Stimulated activated CD4-positive, alpha-beta T cell treated with anti-CD3 and anti-CD28 coated beads, Interleukin-2, amount 100 ng/mL, for 4 hours (primary cell): ENCODE data around the gene OGT.
"Not testable (repeated sequence)": the region's sequence is repeated elsewhere in the genome, so short reads cannot be mapped to it uniquely, and the experiment has no call there.

Experiments used
- DNase-seq: peaks from one replicate; pipeline ENCODE4 v3.0.0-alpha.2; 2020; ENCODE audit warnings: low read depth

OGT gene

DNA sequence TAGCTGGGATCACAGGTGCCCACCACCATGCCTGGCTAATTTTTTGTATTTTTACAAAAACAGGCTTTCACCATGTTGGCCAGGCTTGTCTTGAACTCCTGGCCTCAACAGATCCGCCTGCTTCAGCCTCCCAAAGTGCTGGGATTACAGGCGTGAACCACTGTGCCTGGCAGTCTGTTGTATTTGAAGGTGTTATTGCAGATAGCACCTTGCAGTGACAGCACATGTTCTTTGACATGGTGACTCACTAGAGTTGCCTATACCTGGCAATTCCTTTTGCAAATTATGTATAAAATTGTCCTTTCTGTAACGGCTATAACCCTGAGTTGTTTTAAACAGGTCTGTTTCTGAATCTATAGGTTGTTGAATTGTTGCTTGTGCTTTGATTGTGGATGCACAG lies 7.9 kb downstream of the OGT start:
- DNase-seq, result no peak

DNA sequence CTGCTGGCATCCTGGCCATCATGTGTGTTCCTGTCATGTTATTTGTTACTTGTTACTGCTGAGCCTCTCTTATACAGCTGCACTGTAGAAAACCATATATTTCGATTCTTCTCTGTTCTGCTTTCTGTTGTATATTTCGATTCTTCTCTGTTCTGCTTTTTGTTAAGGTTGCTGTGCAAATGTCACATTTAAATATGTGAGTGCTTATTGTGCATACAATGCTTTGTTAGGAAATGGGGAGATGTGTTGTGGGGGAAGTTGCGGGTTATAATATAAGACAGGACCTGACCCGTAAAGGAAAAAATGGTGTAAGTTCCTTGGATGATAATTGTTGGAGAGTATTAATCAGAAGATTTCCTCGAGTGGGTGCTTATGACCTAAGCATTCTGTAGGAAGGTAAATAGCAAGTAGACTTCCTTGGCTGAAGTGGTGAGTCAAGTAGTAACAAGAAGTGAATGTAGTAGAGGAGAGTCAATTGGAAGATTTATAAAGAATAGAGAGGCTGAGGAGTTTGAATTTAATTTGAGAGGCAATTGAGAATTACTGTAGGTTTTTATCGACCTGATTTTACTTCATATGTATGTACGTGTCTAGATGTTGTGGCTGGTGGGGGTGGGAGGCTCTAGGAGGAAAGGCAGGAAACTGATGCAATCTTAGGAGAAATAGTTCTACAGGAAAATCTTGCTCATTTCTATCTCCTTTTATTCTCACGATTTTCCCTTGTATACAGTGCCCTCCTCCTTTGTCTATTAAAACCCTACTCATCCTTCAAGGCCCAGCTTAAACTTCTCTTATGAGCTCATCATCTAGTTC lies 8.5 kb downstream of the OGT start:
- DNase-seq, result no peak

DNA sequence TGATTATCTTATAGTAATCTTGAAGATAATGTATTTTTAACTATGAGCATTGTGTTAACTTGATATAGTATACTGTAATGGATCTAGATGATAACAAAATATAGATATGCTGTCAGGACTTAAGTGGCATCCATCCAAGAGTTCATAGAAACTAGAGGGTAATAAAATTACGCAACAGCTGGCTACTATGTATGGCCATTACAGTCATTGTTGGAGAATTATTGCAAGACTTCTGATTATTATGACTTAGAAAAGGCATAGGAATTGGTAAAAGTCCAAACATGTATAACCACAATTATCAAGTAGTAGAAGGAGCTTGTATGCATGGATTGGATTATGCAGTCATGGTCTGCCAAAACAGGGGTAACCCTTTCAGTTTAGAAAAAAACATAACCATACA lies 9.5 kb downstream of the OGT start:
- no peak for DNase-seq

DNA sequence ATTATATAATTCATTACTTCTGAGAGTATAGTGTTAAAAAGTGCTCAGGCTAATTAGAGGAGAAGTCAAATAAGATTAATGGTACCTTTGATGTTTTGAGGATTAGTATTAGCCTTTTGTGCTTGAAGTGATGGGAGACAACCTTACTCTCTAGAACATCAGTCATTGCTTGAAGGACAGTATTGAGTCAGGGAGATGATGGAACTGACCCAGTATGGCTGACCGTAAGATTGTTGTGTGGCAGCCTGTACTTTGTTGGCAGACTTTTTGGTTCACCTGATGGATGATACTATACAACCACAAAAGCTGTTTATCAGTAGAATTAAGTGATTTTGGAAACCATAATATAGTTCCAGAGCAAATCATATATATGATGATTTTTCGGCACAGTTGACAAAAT lies 9.9 kb downstream of the OGT start:
- DNase-seq, result no peak

DNA sequence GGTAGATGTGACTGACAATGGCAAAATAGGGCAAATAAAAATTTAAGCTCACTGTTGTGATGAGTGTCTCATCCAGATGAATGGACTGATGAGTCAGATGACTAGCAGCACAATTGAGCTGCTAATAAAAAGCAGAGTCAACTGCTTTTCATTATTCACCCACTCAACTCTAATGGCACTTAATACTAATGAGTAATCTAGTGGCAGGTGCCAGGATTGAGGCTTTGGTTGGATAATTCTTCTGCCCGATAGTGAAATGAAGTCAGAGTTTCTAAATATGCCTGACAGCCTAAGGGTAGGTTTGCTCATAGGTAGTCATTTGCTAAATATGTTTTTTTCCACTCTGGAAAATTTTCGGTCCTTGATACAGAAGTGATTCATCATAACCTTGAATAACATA lies 10.4 kb downstream of the OGT start:
- no peak for DNase-seq

DNA sequence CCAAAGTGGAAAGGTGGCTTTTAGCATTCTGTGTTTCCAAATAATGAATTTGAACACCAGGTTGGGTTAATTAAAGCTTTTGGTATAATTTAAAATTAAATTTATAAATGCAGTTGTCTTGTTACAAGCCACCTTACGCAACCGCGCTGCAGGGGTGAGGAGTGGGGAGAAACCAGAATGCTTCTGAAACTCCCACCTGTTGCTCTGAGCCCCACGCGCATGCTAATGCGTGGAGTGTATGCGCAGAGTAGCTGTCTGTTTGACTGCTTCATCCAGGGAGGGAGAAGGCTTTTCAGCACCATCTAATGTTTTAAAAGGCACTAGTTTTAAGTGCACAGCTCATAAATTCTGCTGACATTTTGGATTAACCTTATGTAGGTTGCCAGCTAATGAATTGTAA lies 12.5 kb downstream of the OGT start:
- DNase-seq, result no peak

DNA sequence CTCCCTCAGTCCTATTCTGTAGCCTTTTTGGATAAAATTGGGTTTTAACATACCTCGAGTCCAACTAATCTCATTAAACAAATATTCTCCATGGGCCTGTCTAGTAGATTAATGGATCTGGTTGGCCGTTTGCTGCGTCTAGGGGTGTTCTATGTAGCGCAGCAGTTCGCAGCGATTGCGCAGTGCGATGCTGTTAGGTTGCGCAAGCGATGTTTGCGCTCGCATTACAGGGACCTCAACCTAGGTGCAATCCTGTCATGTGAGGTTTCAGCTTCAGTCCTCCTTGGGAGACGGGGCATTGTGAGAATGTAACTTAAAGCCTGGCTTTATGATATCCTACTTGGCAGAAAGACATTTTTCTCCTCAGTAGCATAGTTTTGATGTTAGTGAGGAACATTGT lies 14.0 kb downstream of the OGT start:
- no peak for DNase-seq

DNA sequence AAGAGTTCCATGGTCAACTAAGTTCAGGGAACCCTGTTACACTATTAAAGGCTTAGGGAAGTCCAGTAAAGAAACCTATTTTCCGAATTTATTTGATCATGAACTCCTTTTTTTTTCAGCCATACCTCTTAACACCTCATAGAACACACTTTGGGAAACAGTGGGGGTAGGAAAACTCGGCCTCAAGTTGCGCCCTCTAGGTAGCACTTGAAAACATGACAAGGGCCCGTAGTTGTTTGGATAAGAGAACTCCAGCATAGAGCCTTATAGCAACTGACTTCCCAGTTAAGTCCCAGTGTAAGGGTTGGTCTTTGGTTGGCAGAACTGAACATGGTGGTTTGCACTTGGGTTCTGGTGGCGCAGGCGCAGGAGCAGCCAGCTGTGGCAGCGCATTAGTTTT lies 14.4 kb downstream of the OGT start:
- no peak for DNase-seq

DNA sequence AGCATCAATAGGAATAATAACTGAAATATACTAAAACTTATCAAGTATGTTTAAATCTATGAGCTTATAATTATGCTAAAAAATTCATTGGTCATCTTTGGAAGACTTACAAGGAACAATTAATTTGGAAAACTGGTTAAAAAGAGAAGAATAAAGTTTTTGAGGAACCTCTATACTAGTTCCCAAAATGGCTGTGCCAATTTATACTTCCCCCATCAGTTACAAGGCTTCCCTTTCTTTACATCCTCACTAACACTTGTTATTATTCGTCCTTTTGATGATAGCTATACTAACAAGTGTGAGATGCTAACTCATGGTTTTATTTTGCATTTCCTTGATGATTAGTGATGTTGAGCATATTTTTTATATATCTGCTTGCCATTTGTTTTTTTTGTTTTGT lies 17.1 kb downstream of the OGT start:
- no peak for DNase-seq

DNA sequence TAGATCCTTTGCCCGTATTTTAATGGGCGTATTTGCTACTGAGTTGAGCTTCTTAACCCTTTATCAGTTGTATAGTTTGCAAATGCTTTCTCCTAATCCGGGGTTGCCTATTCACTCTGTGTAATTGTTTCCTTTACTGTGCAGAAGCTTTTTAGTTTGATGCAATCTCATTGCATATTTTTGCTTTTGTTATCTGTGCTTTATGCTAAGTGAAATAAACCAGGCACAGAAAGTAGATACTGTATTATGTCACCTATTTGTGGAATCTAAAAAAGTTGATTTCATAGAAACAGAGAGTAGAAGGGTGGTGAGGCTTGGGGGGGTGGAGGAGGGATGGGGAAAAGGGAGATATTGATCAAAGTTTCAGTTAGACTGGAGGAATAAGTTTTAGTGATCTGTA lies 17.7 kb downstream of the OGT start:
- no peak for DNase-seq

DNA sequence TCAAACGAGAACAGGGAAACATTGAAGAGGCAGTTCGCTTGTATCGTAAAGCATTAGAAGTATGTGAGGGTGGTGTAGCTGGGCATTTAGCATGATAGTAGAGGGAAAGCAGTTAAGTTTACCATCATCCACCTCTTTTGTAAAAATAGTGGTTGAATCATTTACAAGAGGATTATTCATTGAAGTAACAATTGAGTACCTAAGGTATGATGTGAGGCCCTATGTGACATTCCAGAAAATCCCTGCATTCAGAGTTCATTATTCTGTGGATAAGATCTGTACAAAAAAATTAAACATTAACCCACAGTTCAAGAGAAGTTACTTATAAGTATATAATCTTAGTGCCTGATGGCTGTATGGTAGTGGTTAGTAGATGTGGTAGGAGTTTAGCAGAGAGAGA lies 23.1 kb downstream of the OGT start:
- DNase-seq, result no peak

DNA sequence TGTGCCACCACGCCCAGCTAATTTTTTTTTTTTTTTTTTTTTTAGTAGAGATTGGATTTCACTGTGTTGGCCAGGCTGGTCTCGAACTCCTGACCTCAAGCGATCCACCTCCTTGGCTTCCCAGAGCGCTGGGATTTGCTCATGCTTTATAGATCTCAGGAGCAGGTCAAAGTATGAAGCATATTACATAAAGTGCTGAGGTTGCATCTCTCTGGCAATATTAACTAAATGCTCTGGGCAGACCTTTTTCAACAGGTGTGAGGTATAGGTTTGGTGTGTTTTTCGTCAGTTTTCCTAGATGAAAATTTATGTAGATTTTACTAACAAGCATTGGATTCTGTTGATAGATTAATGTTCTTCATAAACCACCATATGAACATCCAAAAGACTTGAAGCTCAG lies 26.0 kb downstream of the OGT start:
- DNase-seq, result no peak

DNA sequence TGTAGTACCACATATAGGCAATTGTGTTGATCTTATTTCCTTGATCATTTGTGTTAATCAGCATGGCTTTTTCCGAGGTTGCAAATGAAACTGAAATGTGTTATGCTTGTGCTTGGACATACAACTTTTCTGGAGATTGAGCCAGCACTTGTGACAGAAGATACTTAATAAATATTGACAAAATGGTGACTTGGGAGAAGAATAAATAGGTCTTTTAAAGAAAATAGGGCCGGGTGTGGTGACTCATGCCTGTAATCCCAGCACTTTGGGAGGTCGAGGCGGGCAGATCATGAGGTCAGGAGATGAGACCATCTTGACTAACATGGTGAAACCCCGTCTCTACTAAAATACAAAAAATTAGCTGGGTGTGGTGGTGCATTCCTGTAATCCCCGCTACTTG lies 26.9 kb downstream of the OGT start:
- DNase-seq, result not testable (repeated sequence)

DNA sequence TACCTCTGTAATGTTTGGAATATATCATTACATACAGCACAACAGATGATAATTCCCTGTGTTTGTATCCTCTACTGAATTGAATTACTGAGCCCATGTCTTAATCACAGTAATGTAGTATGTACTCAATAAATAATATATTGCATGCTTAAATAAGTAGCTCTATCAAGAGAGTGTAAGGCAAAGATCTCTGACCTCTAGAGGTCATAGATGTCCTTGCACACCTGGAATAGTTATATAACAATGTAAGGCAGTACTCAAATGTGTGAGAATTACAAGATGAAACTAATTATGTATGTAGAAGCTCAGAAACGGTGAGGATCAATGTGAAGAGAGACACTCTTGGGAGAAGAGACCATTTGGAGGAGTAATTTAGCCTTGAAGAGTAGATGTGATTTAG lies 31.0 kb downstream of the OGT start:
- DNase-seq, result no peak

DNA sequence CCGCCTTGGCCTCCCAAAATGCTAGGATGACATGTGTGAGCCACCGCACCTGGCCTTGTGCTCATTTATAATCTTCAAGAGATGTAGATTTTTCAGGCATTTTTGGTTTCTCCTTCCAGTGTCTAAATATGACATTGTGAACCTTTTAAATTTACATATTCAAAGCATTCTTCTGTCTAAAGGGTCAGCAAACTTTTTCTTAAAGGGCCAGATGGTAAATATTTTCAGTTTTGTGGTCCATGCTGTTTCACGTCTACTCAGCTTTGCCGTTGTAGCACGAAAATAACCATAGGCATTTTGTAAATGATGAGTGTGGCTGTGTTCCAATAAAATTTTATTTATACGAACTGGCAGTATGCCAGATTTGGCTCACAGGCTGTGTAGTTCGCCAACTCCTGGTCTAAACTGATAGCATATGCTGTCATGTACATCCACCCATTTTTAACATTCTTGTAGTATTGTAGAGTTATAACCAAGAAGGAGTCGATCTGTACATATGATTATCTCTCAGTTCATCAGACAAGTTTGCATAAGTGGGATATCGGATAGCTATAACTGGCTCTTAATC lies 32.7 kb downstream of the OGT start:
- no peak for DNase-seq

DNA sequence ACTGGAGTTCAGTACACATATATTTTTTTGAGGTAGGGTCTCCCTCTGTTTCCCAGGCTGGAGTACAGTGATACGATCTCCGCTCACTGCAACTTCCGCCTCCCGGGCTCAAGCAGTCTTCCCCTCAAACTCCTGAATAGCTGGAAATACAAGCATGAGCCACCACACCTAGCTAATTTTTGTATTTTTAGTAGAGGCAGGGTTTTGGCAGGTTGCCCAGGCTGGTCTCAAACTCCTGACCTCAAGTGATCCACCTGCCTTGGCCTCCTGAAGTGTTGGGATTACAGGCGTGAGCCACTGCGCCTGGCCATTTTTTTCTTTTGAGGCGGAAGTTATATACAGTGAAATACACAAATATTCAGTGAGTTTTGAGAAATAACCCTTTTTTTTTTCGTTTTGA lies 38.5 kb downstream of the OGT start:
- DNase-seq, result not testable (repeated sequence)

DNA sequence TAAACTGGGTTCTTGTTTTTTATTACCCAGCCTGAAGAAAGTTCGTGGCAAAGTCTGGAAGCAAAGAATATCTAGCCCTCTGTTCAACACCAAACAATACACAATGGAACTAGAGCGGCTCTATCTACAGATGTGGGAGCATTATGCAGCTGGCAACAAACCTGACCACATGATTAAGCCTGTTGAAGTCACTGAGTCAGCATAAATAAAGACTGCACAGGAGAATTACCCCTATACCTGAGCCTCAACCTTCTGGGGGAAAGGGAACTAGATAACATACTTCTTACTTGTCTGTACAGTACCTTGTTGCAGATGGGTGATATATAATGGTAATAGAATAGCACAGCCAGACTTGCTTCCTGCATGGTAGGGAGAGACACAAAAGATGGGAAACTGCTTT lies 40.7 kb downstream of the OGT start:
- no peak for DNase-seq

DNA sequence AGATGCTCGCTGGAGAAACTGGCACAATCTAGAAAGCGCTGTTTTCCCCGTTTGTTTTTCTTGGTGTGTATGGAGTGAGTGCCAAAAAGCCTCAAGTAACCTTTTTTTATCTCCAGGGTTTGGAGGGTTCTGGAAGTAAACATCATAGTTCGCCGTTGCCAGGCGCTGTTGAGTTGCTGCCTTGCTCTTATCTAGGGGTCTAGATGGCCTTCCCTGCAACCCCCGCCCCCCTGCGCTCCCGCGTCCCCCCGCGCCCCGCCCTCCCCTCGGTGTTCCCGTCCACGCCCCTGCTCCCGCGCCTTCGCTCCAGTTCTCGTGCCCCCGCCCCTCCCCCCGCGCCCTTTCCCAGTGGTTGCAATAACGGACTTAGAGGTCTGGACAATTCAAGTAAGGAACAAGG lies 44.8 kb downstream of the OGT start:
- no peak for DNase-seq

DNA sequence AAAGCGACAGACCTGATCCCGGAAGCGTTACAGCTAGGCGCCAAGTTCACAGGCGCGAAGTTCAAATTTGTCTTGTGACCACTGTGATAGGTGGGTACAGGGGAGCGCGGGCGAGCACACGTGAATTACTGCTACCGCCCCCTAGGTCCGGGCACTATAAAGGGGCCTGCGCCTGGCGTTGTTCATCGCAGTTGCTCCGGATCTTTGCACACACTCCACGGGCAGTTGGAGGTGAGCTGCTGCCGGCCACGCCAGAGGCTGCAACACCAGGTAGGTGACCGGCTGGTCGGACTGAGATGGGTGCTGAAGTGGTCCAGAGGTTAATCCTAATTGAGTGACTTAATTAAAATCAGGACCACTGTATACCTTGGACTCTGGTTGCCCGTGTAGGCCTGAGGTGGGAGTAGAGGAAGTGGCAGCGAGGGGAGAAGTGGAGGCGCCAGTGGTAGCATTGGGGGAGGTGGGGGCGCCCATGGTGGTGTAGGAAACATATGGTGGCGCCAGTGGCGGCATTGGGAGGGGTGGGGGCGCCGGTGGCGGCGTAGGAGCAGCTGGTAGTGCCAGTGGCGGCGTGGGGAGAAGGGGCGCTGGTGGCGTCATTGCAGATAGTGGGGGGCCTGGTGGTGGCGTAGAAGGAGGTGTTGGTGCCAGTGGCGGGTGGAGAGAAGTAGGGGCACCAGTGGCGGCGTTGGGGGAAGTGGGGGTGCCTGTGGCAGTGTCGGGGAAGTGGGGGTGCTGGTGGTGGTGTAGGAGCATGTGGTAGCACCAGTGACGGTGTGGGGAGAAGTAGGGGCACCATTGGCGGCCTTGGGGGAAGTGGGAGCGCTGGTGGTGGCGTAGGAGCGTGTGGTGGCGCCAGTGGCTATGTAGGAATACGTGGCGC lies 45.6 kb downstream of the OGT start, which contains the start of gene GCNA:
GCNA (plus strand) TSS at position 185 of the 883 bp plus-strand sequence. CDS start 2,385 bp downstream, outside the sequence.
- no peak for DNase-seq

DNA sequence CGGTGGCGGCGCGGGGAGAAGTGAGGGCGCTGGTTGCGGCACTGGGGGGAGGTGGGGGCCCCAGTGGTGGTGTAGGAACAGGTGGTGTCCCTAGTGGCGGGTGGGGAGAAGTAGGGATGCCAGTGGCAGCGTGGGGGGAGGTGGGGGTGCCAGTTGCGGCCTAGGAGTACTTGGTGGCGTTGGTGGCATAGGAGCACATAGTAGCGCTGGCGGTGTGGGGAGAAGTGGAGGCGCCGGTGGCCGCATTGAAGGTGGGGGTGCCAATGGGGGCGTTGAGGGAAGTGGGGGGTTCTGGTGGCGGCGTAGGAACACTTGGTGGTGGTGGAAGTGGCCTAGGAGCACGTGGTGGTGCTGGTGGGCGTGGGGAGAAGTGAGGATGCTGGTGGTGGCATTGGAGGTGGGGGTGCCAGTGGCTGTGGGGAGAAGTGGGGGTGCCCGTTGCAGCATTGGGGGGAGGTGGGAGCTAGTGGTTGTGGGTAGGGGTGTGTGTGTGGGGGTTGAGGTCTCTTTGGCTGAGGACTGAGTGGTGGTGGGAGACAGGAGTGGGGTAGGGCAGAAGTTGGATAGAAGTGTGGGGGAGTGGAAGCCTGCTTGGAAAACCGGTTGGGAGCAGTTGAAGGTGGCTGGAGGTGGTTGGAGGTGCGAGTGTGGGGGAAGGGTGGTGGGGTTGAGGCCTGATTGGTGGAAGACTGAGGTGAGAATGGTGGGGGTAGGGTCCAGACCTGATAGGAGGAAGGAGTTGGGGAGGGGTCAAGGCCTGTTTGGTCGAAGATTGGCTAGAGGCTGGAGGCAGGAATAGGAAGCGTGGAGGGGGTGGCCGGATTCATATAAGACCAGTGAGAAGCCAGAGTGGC lies 46.5 kb downstream of the OGT start:
- DNase-seq, result no peak

DNA sequence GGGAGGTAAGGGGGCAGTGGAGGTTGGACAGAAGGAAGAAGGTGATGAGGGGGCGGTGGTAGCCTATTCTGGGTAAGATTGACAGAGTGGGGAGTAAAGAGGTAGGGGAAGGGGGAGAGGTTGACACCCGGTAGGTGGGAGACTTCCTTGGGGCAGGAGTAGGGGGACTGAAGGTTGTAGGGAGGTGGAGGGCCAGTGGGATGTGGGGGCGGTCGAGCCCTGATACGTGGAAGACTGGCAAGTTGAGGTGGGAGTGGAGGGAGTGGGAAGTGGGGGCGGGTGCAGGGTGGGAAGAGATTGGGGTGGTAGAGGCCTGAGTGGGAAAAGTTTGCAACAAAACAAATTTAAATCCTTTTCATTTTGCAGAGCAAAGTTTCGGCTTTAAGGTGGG lies 47.1 kb downstream of the OGT start:
- no peak for DNase-seq

DNA sequence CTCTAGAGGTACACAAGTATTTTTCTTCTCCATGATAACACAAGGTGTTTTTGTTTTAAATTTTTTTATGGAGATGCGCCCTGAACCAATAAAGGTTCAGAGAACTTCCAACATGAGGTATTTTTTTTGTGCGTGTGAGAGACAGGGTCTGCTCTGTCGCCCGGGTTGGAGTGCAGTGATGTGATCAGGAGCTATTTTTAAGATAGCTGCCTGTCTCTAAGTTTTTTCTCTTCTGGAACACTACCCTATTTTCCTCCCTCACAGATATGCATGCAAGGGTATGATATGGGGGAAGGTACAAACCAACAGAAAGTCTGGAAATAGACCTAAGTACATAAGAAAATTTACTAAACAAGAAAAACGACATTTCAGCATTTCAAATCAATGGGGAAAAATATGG lies 48.3 kb downstream of the OGT start:
- no peak for DNase-seq
